B cell (primary cell): ENCODE measurements around the gene DCHS1. TPM values are rescaled to one million over a fixed set of nuclear protein-coding genes. Genes with fewer than 3 reads are reported as not detected.

ENCODE experiments used
- ATAC-seq: fragments of 200-7000 bp; cut with Tn5 transposase; one replicate; pipeline ENCODE4 v1.10.0; 2021; ENCODE audit warnings: low read depth, mild to moderate bottlenecking, moderate number of reproducible peaks, moderate library complexity
- CTCF ChIA-PET: fragments of 350-600 bp; sonication (Branson Sonifier 250); formaldehyde crosslinking; loops from one replicate; lab custom pipeline; 2021; ENCODE audit warnings: antibody characterized with exemption, inconsistent platforms; lab: Charles Lee
- POLR2A ChIA-PET: fragments of 350-600 bp; sonication (Branson Sonifier 250); formaldehyde crosslinking; loops from one replicate; lab custom pipeline; 2021; ENCODE audit warnings: antibody characterized with exemption; lab: Charles Lee
- DNase-seq: peaks from one replicate; pipeline ENCODE4 v3.0.0; 2013
- H2AFZ ChIP-seq: 2 replicates; pipeline ENCODE4 v1.6.1; 2012; ENCODE audit warnings: mild to moderate bottlenecking, low read depth, low read length; ENCODE audit not compliant: insufficient read depth, poor library complexity, severe bottlenecking
- H3K27ac ChIP-seq, 2 donors: 1 replicate in 1 of 2; 2 replicates in 1 of 2; pipeline ENCODE4 v1.5.1; 2012 to 2013; ENCODE audit warnings: low read length in 2 of 2, mild to moderate bottlenecking in 2 of 2, moderate library complexity in 1 of 2
- H3K27me3 ChIP-seq, 4 experiments: fragments of 200-600 bp in 1 of 4; sonication (generic) in 1 of 4; replicated peaks in 1 of 4; 1 replicate in 2 of 4; 2 replicates in 2 of 4; pipeline versions ENCODE4 v1.6.1 to v1.7.0; 2013 to 2016; ENCODE audit warnings: low read length in 3 of 4, mild to moderate bottlenecking in 2 of 4, mixed read lengths in 1 of 4, moderate library complexity in 1 of 4; ENCODE audit not compliant: insufficient read depth in 4 of 4, control insufficient read depth in 3 of 4; ENCODE audit errors: control extremely low read depth in 1 of 4
- H3K36me3 ChIP-seq, 2 experiments: replicated peaks in 1 of 2; 1 replicate in 1 of 2; 2 replicates in 1 of 2; pipeline versions ENCODE4 v1.6.1 to v1.7.1; 2013; ENCODE audit warnings: low read length in 1 of 2; ENCODE audit not compliant: insufficient read depth in 2 of 2, control insufficient read depth in 1 of 2; ENCODE audit errors: control extremely low read depth in 1 of 2, extremely low read depth in 1 of 2
- H3K4me1 ChIP-seq, 2 donors: fragments of 200-600 bp in 1 of 2; sonication (generic) in 1 of 2; 1 replicate in 1 of 2; 2 replicates in 1 of 2; pipeline versions ENCODE4 v1.5.1 to v1.6.1; 2013 to 2017; ENCODE audit warnings: low read length in 2 of 2; ENCODE audit not compliant: control insufficient read depth in 2 of 2, insufficient read depth in 2 of 2
- H3K4me2 ChIP-seq: replicated peaks from 2 replicates; pipeline ENCODE3; 2012; ENCODE audit warnings: mild to moderate bottlenecking, low read depth, low read length; ENCODE audit not compliant: poor library complexity, severe bottlenecking
- H3K4me3 ChIP-seq, 5 experiments: fragments of 200-600 bp in 1 of 5; sonication (generic) in 1 of 5; 1 replicate in 3 of 5; 2 replicates in 2 of 5; pipeline versions ENCODE4 v1.5.1 to v1.7.0; 2011 to 2016; ENCODE audit warnings: low read length in 4 of 5, mild to moderate bottlenecking in 4 of 5, low read depth in 2 of 5, control low read depth in 1 of 5, moderate library complexity in 1 of 5; ENCODE audit not compliant: insufficient read depth in 1 of 5; ENCODE audit errors: control extremely low read depth in 1 of 5, extremely low read depth in 1 of 5
- H3K79me2 ChIP-seq: fragments of 200-600 bp; sonication (generic); one replicate; pipeline ENCODE4 v1.6.0; 2016; ENCODE audit warnings: low read length; ENCODE audit not compliant: control insufficient read depth, insufficient read depth
- H3K9ac ChIP-seq: fragments of 200-600 bp; sonication (generic); 2 replicates; pipeline ENCODE4 v1.6.1; 2017; ENCODE audit warnings: mild to moderate bottlenecking, low read length, moderate library complexity
- H3K9me3 ChIP-seq, 3 donors: one replicate each; pipeline versions ENCODE4 v1.6.1 to v1.7.1; 2013; ENCODE audit warnings: low read length in 2 of 3; ENCODE audit not compliant: control insufficient read depth in 2 of 3, insufficient read depth in 1 of 3; ENCODE audit errors: control extremely low read depth in 1 of 3
- H4K20me1 ChIP-seq: 2 replicates; pipeline ENCODE4 v1.6.0; 2012; ENCODE audit warnings: mild to moderate bottlenecking, low read length; ENCODE audit not compliant: insufficient read depth, control insufficient read depth, poor library complexity, severe bottlenecking
- H3K27ac Mint-ChIP-seq: one replicate; pipeline ENCODE4 v1.8.0; 2021; ENCODE audit warnings: mixed read lengths
- H3K27me3 Mint-ChIP-seq: one replicate; pipeline ENCODE4 v1.8.0; 2021; ENCODE audit warnings: mixed read lengths
- H3K4me1 Mint-ChIP-seq: one replicate; pipeline ENCODE4 v1.8.0; 2021; ENCODE audit warnings: mixed read lengths
- H3K4me3 Mint-ChIP-seq: one replicate; pipeline ENCODE4 v1.8.0; 2021; ENCODE audit warnings: mixed read lengths
- H3K9me3 Mint-ChIP-seq: one replicate; pipeline ENCODE4 v1.8.0; 2022; ENCODE audit warnings: mixed read lengths; ENCODE audit not compliant: insufficient read depth
- EZH2 ChIP-seq: IDR thresholded peaks from 2 replicates; pipeline ENCODE4 v1.6.1; 2012; ENCODE audit warnings: borderline replicate concordance, low read depth, mild to moderate bottlenecking, moderate library complexity, low read length; ENCODE audit not compliant: insufficient read depth, poor library complexity, severe bottlenecking
- WGBS: methylation state at CpG from one replicate; pipeline ENCODE4 v1.1.5; 2013; ENCODE audit warnings: missing lambda C conversion rate; ENCODE audit not compliant: insufficient coverage; 5-methylcytosine and 5-hydroxymethylcytosine counted together
- intact Hi-C: fragments of 100-400 bp; cut with micrococcal nuclease; formaldehyde crosslinking; loops from one replicate; pipeline ENCODE4 v1.10.0; 2022
- polyA plus RNA-seq: library from polyadenylated mRNA; depleted of rRNA; stranded (reverse); fragments of >200 nt; gene quantifications from 2 replicates; pipeline ENCODE4 v1.2.3, GENCODE V29; 2012
- total RNA-seq, 2 donors: library from RNA; stranded (reverse); fragments of 120-200 nt in 1 of 2; gene quantifications; 1 replicate in 1 of 2; 2 replicates in 1 of 2; pipeline versions ENCODE4 v1.2.3 to v1.2.4, GENCODE V29; 2013 to 2022
- TF ChIP-seq, protein P1 (sequence below): fragments of 200-600 bp; IDR thresholded peaks from one replicate; pipeline ENCODE4 v1.8.0; 2022; ENCODE audit warnings: antibody characterized with exemption, mild to moderate bottlenecking

The DCHS1 gene
- total and polyA plus RNA-seq, 2 donors (not counting 1 experiment from before 2014, with no cell fraction given) = 0.31 to 0.84 TPM

DNA sequence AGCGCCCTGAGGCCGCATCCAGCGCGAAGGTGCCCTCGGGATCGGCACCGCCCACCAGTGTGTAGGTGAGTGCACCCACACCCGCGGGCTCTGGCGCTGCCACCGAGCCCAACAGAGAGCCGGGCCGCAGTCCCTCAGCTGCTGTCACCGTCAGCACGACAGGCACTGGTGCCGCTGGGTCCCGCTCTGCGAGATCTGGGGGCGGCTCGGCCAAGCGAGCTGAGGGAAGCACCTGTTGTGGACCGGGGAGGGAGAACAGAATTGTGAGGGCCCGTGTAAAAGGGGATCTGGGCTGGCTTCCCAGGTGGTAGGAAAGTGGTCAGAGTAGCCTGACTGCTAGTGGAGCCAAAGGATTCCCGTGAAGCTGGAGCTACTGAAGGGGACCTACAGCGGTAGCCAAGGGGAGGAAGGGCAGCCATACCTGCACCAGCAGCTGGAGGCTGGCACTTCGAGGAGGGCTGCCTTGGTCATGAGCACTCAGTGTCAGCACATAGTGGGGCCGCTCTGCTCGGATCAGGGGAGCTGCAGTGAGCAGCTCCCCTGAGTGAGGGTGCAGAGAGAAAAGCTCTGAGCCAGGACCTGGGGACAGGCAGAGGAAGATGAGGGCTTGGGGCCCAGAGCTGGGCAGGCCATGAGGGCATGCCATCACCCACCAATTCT lies 24.8 kb downstream of the DCHS1 start:
- Histone ChIP-seq H4K20me1 (no peaks in the 10 kb centered on the region), H3K79me2 (no peaks in the 10 kb centered on the region), H3K27ac (no peak overlapping the region), H3K9ac (no peak overlapping the region), H3K4me1 (peaks cover 11 to 15% of the 10 kb centered on the region in 2 donors), H3K4me3 (no peak overlapping the region), H3K9me3 (no peaks in the 10 kb centered on the region), H3K4me2 (no peak overlapping the region), H2AFZ (no peak overlapping the region), H3K36me3 (no peaks in the 10 kb centered on the region), H3K27me3 (no peaks in the 10 kb centered on the region)
- Mint-ChIP-seq H3K9me3 (no peaks in the 10 kb centered on the region), H3K27ac (no peak overlapping the region), H3K4me3 (no peak overlapping the region), H3K4me1 (peaks cover 22% of the 10 kb centered on the region), H3K27me3 (no peaks in the 10 kb centered on the region)
- TF ChIP-seq, protein P1, sequence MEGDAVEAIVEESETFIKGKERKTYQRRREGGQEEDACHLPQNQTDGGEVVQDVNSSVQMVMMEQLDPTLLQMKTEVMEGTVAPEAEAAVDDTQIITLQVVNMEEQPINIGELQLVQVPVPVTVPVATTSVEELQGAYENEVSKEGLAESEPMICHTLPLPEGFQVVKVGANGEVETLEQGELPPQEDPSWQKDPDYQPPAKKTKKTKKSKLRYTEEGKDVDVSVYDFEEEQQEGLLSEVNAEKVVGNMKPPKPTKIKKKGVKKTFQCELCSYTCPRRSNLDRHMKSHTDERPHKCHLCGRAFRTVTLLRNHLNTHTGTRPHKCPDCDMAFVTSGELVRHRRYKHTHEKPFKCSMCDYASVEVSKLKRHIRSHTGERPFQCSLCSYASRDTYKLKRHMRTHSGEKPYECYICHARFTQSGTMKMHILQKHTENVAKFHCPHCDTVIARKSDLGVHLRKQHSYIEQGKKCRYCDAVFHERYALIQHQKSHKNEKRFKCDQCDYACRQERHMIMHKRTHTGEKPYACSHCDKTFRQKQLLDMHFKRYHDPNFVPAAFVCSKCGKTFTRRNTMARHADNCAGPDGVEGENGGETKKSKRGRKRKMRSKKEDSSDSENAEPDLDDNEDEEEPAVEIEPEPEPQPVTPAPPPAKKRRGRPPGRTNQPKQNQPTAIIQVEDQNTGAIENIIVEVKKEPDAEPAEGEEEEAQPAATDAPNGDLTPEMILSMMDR = no peak
- no peak for TF ChIP-seq EZH2
- ATAC-seq (no peak), DNase-seq (no peak)
- ChIA-PET POLR2A (no interaction called here), CTCF (interaction anchor here (0.5 to 1.4 kb wide), 4 partner anchors 12 to 126 kb away, joined by 3 read pairs; partner anchors contain the start of gene MRPL17)
- WGBS = 96% methylated on average over 28 of the region's 28 CpGs
- intact Hi-C loops = no loop called here

DNA sequence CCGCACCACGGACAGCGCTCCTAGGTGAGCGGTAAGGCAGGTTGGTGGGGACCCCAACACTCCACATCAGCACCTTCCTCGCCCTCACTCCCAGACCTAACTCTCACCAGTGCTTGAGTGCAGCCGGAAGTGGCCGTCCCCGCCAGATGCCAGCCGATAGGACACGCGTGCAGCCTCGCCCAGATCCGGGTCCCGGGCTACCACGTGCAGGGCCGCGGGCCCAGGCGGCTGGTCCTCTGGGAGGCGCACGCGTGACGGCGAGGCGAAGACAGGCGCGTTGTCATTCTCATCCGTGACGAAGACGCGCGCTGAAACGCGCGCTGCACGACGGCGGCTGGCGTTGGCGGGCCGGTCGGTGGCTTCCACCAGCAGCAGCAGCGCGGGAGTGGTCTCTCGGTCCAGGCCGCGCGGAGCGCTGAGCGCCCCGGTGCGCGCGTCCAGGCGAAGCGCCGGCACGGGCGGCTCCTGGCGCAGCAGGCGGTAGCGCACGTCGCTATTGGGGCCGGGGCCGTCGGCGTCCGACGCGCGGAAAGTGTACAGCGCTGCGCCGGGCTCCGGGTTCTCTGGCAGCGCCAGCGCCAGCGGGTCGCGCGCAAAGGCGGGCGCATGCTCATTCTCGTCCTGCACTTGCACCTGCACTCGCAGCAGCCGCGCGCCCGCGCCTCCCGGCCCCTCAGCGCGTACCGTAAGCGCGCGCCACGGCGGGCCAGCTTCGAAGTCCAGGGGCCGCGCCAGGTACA lies 25.5 kb downstream of the DCHS1 start:
- no peak overlapping the region for H2AFZ ChIP-seq
- no peak overlapping the region for H3K9ac ChIP-seq
- ATAC-seq (no peak), DNase-seq (no peak)
- intact Hi-C loops = no loop called here
- H3K9me3 Mint-ChIP-seq = no peaks in the 10 kb centered on the region
- H3K4me2 ChIP-seq = no peak overlapping the region
- no peaks in the 10 kb centered on the region for H3K36me3 ChIP-seq
- H3K27me3 Mint-ChIP-seq = no peaks in the 10 kb centered on the region
- no peaks in the 10 kb centered on the region for H3K27me3 ChIP-seq
- H3K27ac ChIP-seq = no peak overlapping the region
- 98% methylated on average over 102 of the region's 102 CpGs for WGBS
- H3K4me1 Mint-ChIP-seq = peaks cover 22% of the 10 kb centered on the region
- no peaks in the 10 kb centered on the region for H3K9me3 ChIP-seq
- H3K27ac Mint-ChIP-seq = no peak overlapping the region
- no peaks in the 10 kb centered on the region for H3K79me2 ChIP-seq
- H4K20me1 ChIP-seq = no peaks in the 10 kb centered on the region
- TF ChIP-seq, protein P1 = no peak
- TF ChIP-seq EZH2 = no peak
- ChIA-PET POLR2A (no interaction called here), CTCF (no interaction called here)
- peaks cover 8 to 15% of the 10 kb centered on the region in 2 donors for H3K4me1 ChIP-seq
- no peak overlapping the region for H3K4me3 ChIP-seq
- no peak overlapping the region for H3K4me3 Mint-ChIP-seq
